Parathyroid adenoma (tissue), 2 donors: ENCODE measurements around the gene ATP1A4.

ENCODE experiments used
- H2AFZ ChIP-seq: fragments of 300-600 bp; sonication (generic); one replicate; pipeline ENCODE4 v1.7.0; 2017; ENCODE audit warnings: antibody characterized with exemption, mild to moderate bottlenecking
- H3K27ac ChIP-seq: fragments of 300-600 bp; sonication (generic); one replicate; pipeline ENCODE4 v1.7.0; 2017
- H3K27me3 ChIP-seq: fragments of 300-600 bp; sonication (generic); one replicate; pipeline ENCODE4 v1.7.0; 2017; ENCODE audit warnings: low read length; ENCODE audit not compliant: control insufficient read depth, insufficient read depth
- H3K36me3 ChIP-seq: fragments of 300-600 bp; sonication (generic); one replicate; pipeline ENCODE4 v1.7.0; 2017; ENCODE audit warnings: low read length; ENCODE audit not compliant: control insufficient read depth, insufficient read depth
- H3K4me1 ChIP-seq: fragments of 300-600 bp; sonication (generic); one replicate; pipeline ENCODE4 v1.7.0; 2017; ENCODE audit warnings: control low read depth
- H3K4me2 ChIP-seq: fragments of 300-600 bp; sonication (generic); one replicate; pipeline ENCODE4 v1.7.0; 2017; ENCODE audit warnings: low read length
- H3K4me3 ChIP-seq: fragments of 300-600 bp; sonication (generic); one replicate; pipeline ENCODE4 v1.7.0; 2017; ENCODE audit warnings: low read depth, low read length
- H3K79me2 ChIP-seq: fragments of 300-600 bp; sonication (generic); one replicate; pipeline ENCODE4 v1.7.0; 2017; ENCODE audit warnings: control low read depth
- H3K9ac ChIP-seq: fragments of 300-600 bp; sonication (generic); one replicate; pipeline ENCODE4 v1.7.0; 2017; ENCODE audit warnings: mild to moderate bottlenecking
- H3K9me3 ChIP-seq: fragments of 300-600 bp; sonication (generic); one replicate; pipeline ENCODE4 v1.7.0; 2017; ENCODE audit warnings: low read length; ENCODE audit not compliant: control insufficient read depth
- TF ChIP-seq, protein P1 (sequence below): fragments of 300-600 bp; sonication (generic); IDR thresholded peaks from one replicate; pipeline ENCODE4 v1.7.0; 2017; ENCODE audit warnings: antibody characterized with exemption, mild to moderate bottlenecking
- donor health status: primary hyperparathyroidism.

The ATP1A4 gene

DNA sequence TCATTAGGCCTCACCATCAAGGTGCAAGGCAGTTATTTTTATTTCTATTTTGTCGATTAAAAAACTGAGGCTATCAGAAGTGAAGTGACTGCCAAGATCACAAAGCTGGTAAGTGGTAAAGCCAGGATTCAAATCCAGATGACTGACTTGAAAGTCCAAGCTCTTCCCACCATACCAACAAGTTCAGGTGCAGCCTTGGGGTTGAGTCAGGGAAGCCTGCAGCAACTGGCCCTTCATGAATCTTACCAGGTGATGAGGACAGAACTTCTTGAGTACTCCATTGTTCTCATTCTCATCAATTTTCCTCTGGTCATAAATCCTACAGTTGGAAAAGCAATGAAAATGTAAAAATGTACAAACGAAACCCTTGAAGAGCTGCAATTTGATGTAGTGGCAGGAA, 73.9 kb downstream of the ATP1A4 start:
- Histone ChIP-seq H3K4me1 (no peaks in the 10 kb centered on the region), H3K27me3 (no peaks in the 10 kb centered on the region), H3K9ac (no peak overlapping the region), H3K79me2 (no peaks in the 10 kb centered on the region), H3K27ac (no peak overlapping the region), H3K4me3 (no peak overlapping the region), H3K9me3 (no peaks in the 10 kb centered on the region), H2AFZ (no peak overlapping the region), H3K36me3 (no peaks in the 10 kb centered on the region), H3K4me2 (no peak overlapping the region)
- TF ChIP-seq, protein P1, sequence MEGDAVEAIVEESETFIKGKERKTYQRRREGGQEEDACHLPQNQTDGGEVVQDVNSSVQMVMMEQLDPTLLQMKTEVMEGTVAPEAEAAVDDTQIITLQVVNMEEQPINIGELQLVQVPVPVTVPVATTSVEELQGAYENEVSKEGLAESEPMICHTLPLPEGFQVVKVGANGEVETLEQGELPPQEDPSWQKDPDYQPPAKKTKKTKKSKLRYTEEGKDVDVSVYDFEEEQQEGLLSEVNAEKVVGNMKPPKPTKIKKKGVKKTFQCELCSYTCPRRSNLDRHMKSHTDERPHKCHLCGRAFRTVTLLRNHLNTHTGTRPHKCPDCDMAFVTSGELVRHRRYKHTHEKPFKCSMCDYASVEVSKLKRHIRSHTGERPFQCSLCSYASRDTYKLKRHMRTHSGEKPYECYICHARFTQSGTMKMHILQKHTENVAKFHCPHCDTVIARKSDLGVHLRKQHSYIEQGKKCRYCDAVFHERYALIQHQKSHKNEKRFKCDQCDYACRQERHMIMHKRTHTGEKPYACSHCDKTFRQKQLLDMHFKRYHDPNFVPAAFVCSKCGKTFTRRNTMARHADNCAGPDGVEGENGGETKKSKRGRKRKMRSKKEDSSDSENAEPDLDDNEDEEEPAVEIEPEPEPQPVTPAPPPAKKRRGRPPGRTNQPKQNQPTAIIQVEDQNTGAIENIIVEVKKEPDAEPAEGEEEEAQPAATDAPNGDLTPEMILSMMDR = no peak

- Histone ChIP-seq H3K27ac (no peak overlapping the region), H3K36me3 (no peaks in the 10 kb centered on the region)
- TF ChIP-seq, protein P1 = no peak
Observed at GRCh38 chr1:160226623-160227022, 75.2 kb downstream of the ATP1A4 start.

GRCh38 chr1:160227034-160227433, 75.6 kb downstream of the ATP1A4 start:
- H3K27me3 ChIP-seq = no peaks in the 10 kb centered on the region
- H3K27ac ChIP-seq = no peak overlapping the region
- H3K4me1 ChIP-seq = no peaks in the 10 kb centered on the region
- no peaks in the 10 kb centered on the region for H3K79me2 ChIP-seq
- H2AFZ ChIP-seq = no peak overlapping the region
- H3K4me2 ChIP-seq = no peak overlapping the region
- no peak overlapping the region for H3K4me3 ChIP-seq
- no peaks in the 10 kb centered on the region for H3K36me3 ChIP-seq
- no peak overlapping the region for H3K9ac ChIP-seq
- TF ChIP-seq, protein P1 = no peak
- H3K9me3 ChIP-seq = no peaks in the 10 kb centered on the region

More at GRCh38 chr1:160226623-160227022, 75.2 kb downstream of the ATP1A4 start:
- Histone ChIP-seq H3K9ac (no peak overlapping the region), H3K9me3 (no peaks in the 10 kb centered on the region), H3K79me2 (no peaks in the 10 kb centered on the region), H3K4me2 (no peak overlapping the region), H3K4me3 (no peak overlapping the region), H2AFZ (no peak overlapping the region), H3K27me3 (no peaks in the 10 kb centered on the region), H3K4me1 (no peaks in the 10 kb centered on the region)

GRCh38 chr1:160227561-160227960, 76.2 kb downstream of the ATP1A4 start:
- Histone ChIP-seq H3K9ac (no peak overlapping the region), H3K27ac (no peak overlapping the region), H3K4me2 (no peak overlapping the region), H3K36me3 (no peaks in the 10 kb centered on the region), H3K27me3 (no peaks in the 10 kb centered on the region), H3K4me1 (no peaks in the 10 kb centered on the region), H3K4me3 (no peak overlapping the region), H3K79me2 (no peaks in the 10 kb centered on the region), H2AFZ (no peak overlapping the region), H3K9me3 (no peaks in the 10 kb centered on the region)
- TF ChIP-seq, protein P1 = no peak

- no peak overlapping the region for H2AFZ ChIP-seq
- H3K4me2 ChIP-seq = no peak overlapping the region
- no peaks in the 10 kb centered on the region for H3K4me1 ChIP-seq
- H3K4me3 ChIP-seq = no peak overlapping the region
- H3K27me3 ChIP-seq = no peaks in the 10 kb centered on the region
- no peak overlapping the region for H3K27ac ChIP-seq
- H3K36me3 ChIP-seq = no peaks in the 10 kb centered on the region
- TF ChIP-seq, protein P1 = no peak
- H3K9me3 ChIP-seq = no peaks in the 10 kb centered on the region
- no peaks in the 10 kb centered on the region for H3K79me2 ChIP-seq
- no peak overlapping the region for H3K9ac ChIP-seq
Observed at GRCh38 chr1:160228431-160228830, 77.0 kb downstream of the ATP1A4 start.
